ENCODE data around the gene FAM228B.
"Not testable (repeated sequence)": the region's sequence is repeated elsewhere in the genome, so short reads cannot be mapped to it uniquely, and the experiment has no call there.

The FAM228B gene

GRCh38 chr2:24123195-24123921, at the start of gene FAM228B, which contains the start of gene PFN4:
Gene FAM228B, plus strand, starts transcription at chr2:24123469. Its CDS starts 893 bp downstream, at chr2:24124362.
Gene PFN4, minus strand, starts transcription at chr2:24123334. Its CDS starts 799 bp downstream, at chr2:24122535.
- peak; percentile 47 to 83 for DNase-seq

- no peak for DNase-seq
Observed at GRCh38 chr2:24073816-24074215, 49.5 kb upstream of the FAM228B start.

GRCh38 chr2:24075259-24075658, 48.0 kb upstream of the FAM228B start:
- no peak for DNase-seq

- DNase-seq = peak; percentile 99 to 100
Observed at GRCh38 chr2:24075915-24076848, 47.1 kb upstream of the FAM228B start, which contains the start of gene SF3B6. Gene SF3B6, minus strand, starts transcription at chr2:24076326. Its CDS starts 97 bp downstream, at chr2:24076229.

- no peak for DNase-seq
Observed at GRCh38 chr2:24076849-24077534, 46.3 kb upstream of the FAM228B start.

GRCh38 chr2:24077535-24077877, 45.8 kb upstream of the FAM228B start:
- DNase-seq = no peak

- no peak for DNase-seq
Observed at GRCh38 chr2:24077879-24078278, 45.4 kb upstream of the FAM228B start.

- DNase-seq = peak; percentile 25 to 53
Observed at GRCh38 chr2:24080701-24081100, 42.6 kb upstream of the FAM228B start.

GRCh38 chr2:24082787-24083566, 40.3 kb upstream of the FAM228B start:
- DNase-seq = no peak

GRCh38 chr2:24083567-24084385, 39.5 kb upstream of the FAM228B start:
- DNase-seq = no peak

- DNase-seq = peak; percentile 80
Observed at GRCh38 chr2:24084386-24085199, 38.7 kb upstream of the FAM228B start, which contains the start of gene TP53I3. Gene TP53I3, minus strand, starts transcription at chr2:24084834. Its CDS starts 508 bp downstream, at chr2:24084326.

- no peak for DNase-seq
Observed at GRCh38 chr2:24085200-24085489, 38.1 kb upstream of the FAM228B start.

- DNase-seq = no peak
Observed at GRCh38 chr2:24086241-24086640, 37.0 kb upstream of the FAM228B start.

GRCh38 chr2:24087032-24087431, 36.2 kb upstream of the FAM228B start:
- no peak for DNase-seq

GRCh38 chr2:24088821-24089359, 34.4 kb upstream of the FAM228B start:
- DNase-seq = no peak

GRCh38 chr2:24093270-24093669, 30.0 kb upstream of the FAM228B start:
- DNase-seq = not testable (repeated sequence)

- DNase-seq = not testable (repeated sequence)
Observed at GRCh38 chr2:24095171-24095677, 28.0 kb upstream of the FAM228B start.

GRCh38 chr2:24100732-24101131, 22.5 kb upstream of the FAM228B start:
- DNase-seq = not testable (repeated sequence)

- no peak for DNase-seq
Observed at GRCh38 chr2:24101992-24102391, 21.3 kb upstream of the FAM228B start.

GRCh38 chr2:24102677-24103076, 20.6 kb upstream of the FAM228B start:
- no peak for DNase-seq

All from NCI-H187 (cell line).